A549 (cell line): ENCODE results near the gene GMDS. TPM values are rescaled to one million over a fixed set of nuclear protein-coding genes. Genes with fewer than 3 reads are reported as not detected.
A peak's percentile ranks its signal among the peaks of the same experiment; 100 is the strongest.

Source experiments
- ATAC-seq, 2 experiments: fragments of 200-7000 bp in 1 of 2; fragments of >200 bp in 1 of 2; cut with Nextera tagmentation in 1 of 2; cut with Tn5 transposase in 1 of 2; 3 replicates each; pipeline versions ENCODE4 v1.8.0 to v1.9.1; 2018 to 2020; ENCODE audit warnings: mild to moderate bottlenecking in 1 of 2, moderate library complexity in 1 of 2
- CTCF ChIA-PET: fragments of 300-600 bp; sonication (Branson Sonifier 250); formaldehyde crosslinking; extraction: SDS; loops from one replicate; lab custom pipeline; 2021; ENCODE audit warnings: antibody characterized with exemption, inconsistent platforms; lab: Yijun Ruan, JAX
- POLR2A ChIA-PET: fragments of 350-600 bp; formaldehyde crosslinking; extraction: SDS; loops from one replicate; lab custom pipeline; 2021; ENCODE audit warnings: antibody characterized with exemption, inconsistent platforms; lab: Yijun Ruan, JAX
- DNase-seq, 2 experiments: peaks; one replicate each; pipeline versions ENCODE4 v3.0.0 to v3.0.0-alpha.2; 2011 to 2016; ENCODE audit warnings: low read depth in 1 of 2, low spot score in 1 of 2
- FAIRE-seq: peaks from 2 replicates; lab custom pipeline; 2011; peaks lifted over from hg19 to GRCh38; lab: Jason Lieb, UNC
- H3K27ac ChIP-seq, 2 experiments: fragments of >200 bp; sonication (Bioruptor Twin); formaldehyde crosslinking; 3 replicates each; pipeline ENCODE4 v1.5.1; 2016 to 2017
- H3K4me1 ChIP-seq: fragments of >200 bp; sonication (Bioruptor Twin); formaldehyde crosslinking; 3 replicates; pipeline ENCODE4 v1.6.1; 2016
- H3K4me2 ChIP-seq: fragments of >200 bp; sonication (Bioruptor Twin); formaldehyde crosslinking; 3 replicates; pipeline ENCODE4 v1.6.1; 2016
- H3K4me3 ChIP-seq: fragments of >200 bp; sonication (Bioruptor Twin); formaldehyde crosslinking; 3 replicates; pipeline ENCODE4 v1.5.1; 2016
- H3K9me3 ChIP-seq: fragments of >200 bp; sonication (Bioruptor Twin); formaldehyde crosslinking; 3 replicates; pipeline ENCODE4 v1.6.1; 2016
- ELK1 ChIP-seq: fragments of 150-350 bp; IDR thresholded peaks from 2 replicates; pipeline ENCODE4 v1.6.1; 2014; ENCODE audit warnings: low read depth, mild to moderate bottlenecking, low read length
- FOSL2 ChIP-seq, 2 experiments: fragments of 450-650 bp in 1 of 2; fragments of >200 bp in 1 of 2; sonication (Bioruptor Twin) in 1 of 2; formaldehyde crosslinking; IDR thresholded peaks; 2 replicates each; pipeline versions ENCODE4 v1.5.0 to v1.6.1; 2016 to 2020; ENCODE audit warnings: mild to moderate bottlenecking in 1 of 2, moderate library complexity in 1 of 2
- FOXS1 ChIP-seq: fragments of 250-450 bp; sonication (Bioruptor Pico); IDR thresholded peaks from 2 replicates; pipeline ENCODE4 v1.5.0; 2020; ENCODE audit warnings: mild to moderate bottlenecking, moderate library complexity
- HDAC2 ChIP-seq: fragments of 200-600 bp; sonication (generic); IDR thresholded peaks from 2 replicates; pipeline ENCODE4 v1.6.1; 2016
- HOXB13 ChIP-seq: fragments of 250-450 bp; sonication (Bioruptor Pico); IDR thresholded peaks from 2 replicates; pipeline ENCODE4 v1.5.0; 2020; ENCODE audit warnings: low read depth, mild to moderate bottlenecking, moderate library complexity
- HOXB5 ChIP-seq: fragments of 250-450 bp; sonication (Bioruptor Pico); IDR thresholded peaks from 2 replicates; pipeline ENCODE4 v1.5.0; 2020; ENCODE audit warnings: mild to moderate bottlenecking, moderate library complexity
- JUN ChIP-seq, 2 experiments: fragments of >200 bp; sonication (Bioruptor Twin); formaldehyde crosslinking; IDR thresholded peaks; 2 replicates in 1 of 2; 3 replicates in 1 of 2; pipeline ENCODE4 v1.6.1; 2016 to 2017
- KDM1A ChIP-seq: fragments of 200-600 bp; sonication (generic); IDR thresholded peaks from 2 replicates; pipeline ENCODE4 v1.6.1; 2016; ENCODE audit warnings: low read depth, mild to moderate bottlenecking
- KDM5A ChIP-seq: fragments of 200-600 bp; sonication (generic); IDR thresholded peaks from 2 replicates; pipeline ENCODE4 v1.6.1; 2016; ENCODE audit warnings: antibody characterized with exemption, mild to moderate bottlenecking
- MAFK ChIP-seq: fragments of 450-650 bp; IDR thresholded peaks from 2 replicates; pipeline ENCODE4 v1.6.1; 2014; ENCODE audit not compliant: partially characterized antibody
- MYC ChIP-seq: IDR thresholded peaks from 2 replicates; pipeline ENCODE4 v1.6.1; 2012; ENCODE audit warnings: mild to moderate bottlenecking, inconsistent platforms, low read length, improper control_type of control experiment, borderline replicate concordance
- NR3C1 ChIP-seq: fragments of >200 bp; sonication (Bioruptor Twin); formaldehyde crosslinking; IDR thresholded peaks from 3 replicates; pipeline ENCODE4 v1.6.1; 2017
- PBX3 ChIP-seq: IDR thresholded peaks from 2 replicates; pipeline ENCODE4 v1.6.1; 2012
- PHF8 ChIP-seq: fragments of 200-600 bp; sonication (generic); IDR thresholded peaks from 2 replicates; pipeline ENCODE4 v1.6.1; 2016; ENCODE audit warnings: low read depth, mild to moderate bottlenecking, antibody characterized with exemption, moderate library complexity, borderline replicate concordance
- RAD21 ChIP-seq, 2 experiments: fragments of >200 bp in 1 of 2; sonication (Bioruptor Twin) in 1 of 2; formaldehyde crosslinking in 1 of 2; IDR thresholded peaks in 1 of 2; conservative IDR thresholded peaks in 1 of 2; 2 replicates in 1 of 2; 3 replicates in 1 of 2; pipeline ENCODE4 v1.6.1; 2012 to 2018; ENCODE audit warnings: inconsistent platforms in 1 of 2
- RARB ChIP-seq: fragments of 250-450 bp; sonication (Bioruptor Pico); IDR thresholded peaks from 2 replicates; pipeline ENCODE4 v1.8.0; 2021; ENCODE audit warnings: mild to moderate bottlenecking, moderate library complexity
- RCOR1 ChIP-seq: fragments of 150-350 bp; IDR thresholded peaks from 2 replicates; pipeline ENCODE4 v1.6.1; 2014; ENCODE audit warnings: antibody characterized with exemption, low read length, low read depth
- RFX5 ChIP-seq: fragments of 450-650 bp; IDR thresholded peaks from 2 replicates; pipeline ENCODE4 v1.7.1; 2014; ENCODE audit warnings: antibody characterized with exemption, mild to moderate bottlenecking, moderate library complexity
- RNF2 ChIP-seq: fragments of 200-600 bp; sonication (generic); IDR thresholded peaks from 2 replicates; pipeline ENCODE4 v1.6.1; 2016; ENCODE audit warnings: low read depth, mild to moderate bottlenecking, antibody characterized with exemption, moderate library complexity, borderline replicate concordance
- TFCP2L1 ChIP-seq: fragments of 250-450 bp; sonication (Bioruptor Pico); IDR thresholded peaks from 2 replicates; pipeline ENCODE4 v1.5.0; 2021; ENCODE audit warnings: mild to moderate bottlenecking
- ZFP36 ChIP-seq: fragments of 450-650 bp; IDR thresholded peaks from 2 replicates; pipeline ENCODE4 v1.6.1; 2014; ENCODE audit warnings: borderline replicate concordance; ENCODE audit not compliant: partially characterized antibody
- ZNF302 ChIP-seq: fragments of 250-450 bp; sonication (Bioruptor Pico); IDR thresholded peaks from 2 replicates; pipeline ENCODE4 v1.9.0; 2021; ENCODE audit warnings: inconsistent platforms, mild to moderate bottlenecking, moderate library complexity
- WGBS: methylation state at CpG from one replicate; pipeline ENCODE4 v1.1.6; 2017; ENCODE audit errors: missing lambda C conversion rate; 5-methylcytosine and 5-hydroxymethylcytosine counted together
- polyA plus RNA-seq, 4 experiments: library from polyadenylated mRNA; depleted of rRNA in 3 of 4; stranded (reverse); fragments of >200 nt; fragmentation: RNase III in 1 of 4; extraction: RNeasy Plus Mini Kit Qiagen cat#74134 plus additional on column Dnase treatment in 1 of 4; gene quantifications; 2 replicates in 3 of 4; 3 replicates in 1 of 4; pipeline ENCODE4 v1.2.3, GENCODE V29; 2011 to 2017

The GMDS gene
- polyA plus RNA-seq, 2 of the 4 experiments (the other 2 are of a cell fraction), result 9.9 to 12.4 TPM

GRCh38 chr6:2266031-2266795 is 20.8 kb upstream of the GMDS start:
- FAIRE-seq (no peak), DNase-seq (no peak), ATAC-seq (no peak)
- H3K4me2 ChIP-seq, result peak overlapping the region; percentile 31; the same call in 2 of the 3 replicates
- H3K9me3 ChIP-seq, result no peaks in the 10 kb centered on the region
- no peak overlapping the region for H3K4me3 ChIP-seq
- H3K27ac ChIP-seq, result no peak overlapping the region
- WGBS, result 58% methylated on average over 3 of the region's 3 CpGs
- CTCF ChIA-PET, result interaction anchor here (0.9 kb wide), 1 partner anchor 20 kb away, joined by 4 read pairs; no protein-coding TSS in a partner anchor
- POLR2A ChIA-PET, result no interaction called here
- no peak for TF ChIP-seq ZFP36
- TF ChIP-seq MAFK, result peak; percentile 21
- H3K4me1 ChIP-seq, result 0 out of 3 replicates have a peak, but pooled peaks cover 8% of the 10 kb centered on the region

- H3K4me3 ChIP-seq, result no peak overlapping the region
- no peak for TF ChIP-seq ZNF302 (CRISPR knock-in tag)
- TF ChIP-seq RARB (CRISPR knock-in tag), result no peak
- no peak for TF ChIP-seq HOXB5 (CRISPR knock-in tag)
- no peak for TF ChIP-seq PBX3
- no peak for TF ChIP-seq RAD21 (conservative IDR thresholded peaks at IDR 0.05 in 1 of 2, IDR thresholded peaks at IDR 0.05 in 1 of 2)
- TF ChIP-seq HOXB13 (CRISPR knock-in tag), result no peak
- TF ChIP-seq RNF2, result no peak
- TF ChIP-seq ELK1, result no peak
- no peak for TF ChIP-seq RCOR1
- no peak for TF ChIP-seq RFX5
- TF ChIP-seq MYC, result no peak
- no peak for TF ChIP-seq PHF8
- TF ChIP-seq, all 56 proteins: peak for 0
- ATAC-seq (no peak), FAIRE-seq (no peak), DNase-seq (no peak)
- no peaks in the 10 kb centered on the region for H3K9me3 ChIP-seq
- no peak overlapping the region for H3K27ac ChIP-seq
- ChIA-PET CTCF (no interaction called here), POLR2A (no interaction called here)
- no peak overlapping the region for H3K4me2 ChIP-seq
- 95% methylated on average over 2 of the region's 2 CpGs for WGBS
- H3K4me1 ChIP-seq, result 0 out of 3 replicates have a peak, but pooled peaks cover 8% of the 10 kb centered on the region
Observed at GRCh38 chr6:2264932-2265331, 19.5 kb upstream of the GMDS start.

GRCh38 chr6:2263896-2264295 is 18.5 kb upstream of the GMDS start:
- Histone ChIP-seq H3K4me1 (0 out of 3 replicates have a peak, but pooled peaks cover 8% of the 10 kb centered on the region), H3K4me3 (no peak overlapping the region), H3K4me2 (no peak overlapping the region), H3K27ac (no peak overlapping the region), H3K9me3 (no peaks in the 10 kb centered on the region)
- FAIRE-seq, result no peak
- no peak for ATAC-seq
- POLR2A ChIA-PET, result no interaction called here
- DNase-seq, result no peak
- CTCF ChIA-PET, result no interaction called here
- WGBS, result no CpG with 5 or more reads among the region's 1 CpG
- TF ChIP-seq KDM5A (no peak), FOSL2 (IDR thresholded peaks at IDR 0.05) (no peak), FOSL2 (CRISPR knock-in tag; IDR thresholded peaks at IDR 0.05) (no peak)

- Histone ChIP-seq H3K4me2 (no peak overlapping the region), H3K27ac (no peak overlapping the region), H3K9me3 (no peaks in the 10 kb centered on the region), H3K4me3 (no peak overlapping the region), H3K4me1 (no peaks in the 10 kb centered on the region)
- DNase-seq (no peak), ATAC-seq (no peak), FAIRE-seq (no peak)
- POLR2A ChIA-PET, result no interaction called here
- TF ChIP-seq KDM1A, result no peak
- TF ChIP-seq FOXS1 (CRISPR knock-in tag), result no peak
- no peak for TF ChIP-seq JUN (IDR thresholded peaks at IDR 0.05)
- no peak for TF ChIP-seq RARB (CRISPR knock-in tag)
- TF ChIP-seq NR3C1, result no peak
- TF ChIP-seq RNF2, result no peak
- TF ChIP-seq HDAC2, result no peak
- no peak for TF ChIP-seq ELK1
- TF ChIP-seq MYC, result no peak
- TF ChIP-seq TFCP2L1, result no peak
- CTCF ChIA-PET, result interaction anchor here (0.6 to 1.1 kb wide), 2 partner anchors 155 to 835 kb away, joined by 3 read pairs; no protein-coding TSS in a partner anchor
- WGBS, result 88% methylated on average over 5 of the region's 5 CpGs
Observed at GRCh38 chr6:2259574-2259973, 14.2 kb upstream of the GMDS start.
